Measurements from ENCODE around the gene BHLHE40. TPM values are rescaled to one million over a fixed set of nuclear protein-coding genes. Genes with fewer than 3 reads are reported as not detected.

BHLHE40 gene
- total RNA-seq, 4 donors from 2014 or later: 19.2 to 96.7 (median 45.3) TPM

DNA sequence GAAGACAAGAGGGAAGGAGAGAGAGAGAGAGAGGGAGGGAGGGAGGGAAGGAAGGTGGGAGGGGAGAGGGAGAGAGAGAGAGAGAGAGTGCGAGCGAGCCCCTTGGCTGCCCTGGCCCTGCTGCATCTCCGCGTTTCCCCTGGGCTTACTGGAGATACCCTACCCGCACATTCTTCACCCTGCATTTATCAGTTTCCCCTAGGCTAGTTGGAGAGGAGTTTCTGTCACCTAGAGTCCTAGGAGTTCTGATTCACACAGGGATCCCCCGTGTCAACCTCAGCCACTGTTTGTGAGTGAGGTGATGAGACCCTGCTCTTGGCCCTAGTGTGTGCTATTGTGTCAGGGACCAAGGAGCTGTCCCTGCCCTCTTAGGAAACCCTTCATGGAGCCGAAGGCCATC, 18.7 kb downstream of the BHLHE40 start:
- Histone ChIP-seq H3K27ac (no peak overlapping the region), H3K4me1 (peaks cover 14 to 30% of the 10 kb centered on the region in 2 donors), H3K4me3 (no peak overlapping the region), H3K27me3 (no peaks in the 10 kb centered on the region), H3K36me3 (no peaks in the 10 kb centered on the region), H3K9me3 (no peaks in the 10 kb centered on the region)
- ATAC-seq (no peak), DNase-seq (no peak)
- intact Hi-C loops (cut with DNase I; ENCODE audit: low total_unique reads): no loop called here
- TF ChIP-seq POLR2A (IDR thresholded peaks at IDR 0.05): no peak
- TF ChIP-seq, protein P1, sequence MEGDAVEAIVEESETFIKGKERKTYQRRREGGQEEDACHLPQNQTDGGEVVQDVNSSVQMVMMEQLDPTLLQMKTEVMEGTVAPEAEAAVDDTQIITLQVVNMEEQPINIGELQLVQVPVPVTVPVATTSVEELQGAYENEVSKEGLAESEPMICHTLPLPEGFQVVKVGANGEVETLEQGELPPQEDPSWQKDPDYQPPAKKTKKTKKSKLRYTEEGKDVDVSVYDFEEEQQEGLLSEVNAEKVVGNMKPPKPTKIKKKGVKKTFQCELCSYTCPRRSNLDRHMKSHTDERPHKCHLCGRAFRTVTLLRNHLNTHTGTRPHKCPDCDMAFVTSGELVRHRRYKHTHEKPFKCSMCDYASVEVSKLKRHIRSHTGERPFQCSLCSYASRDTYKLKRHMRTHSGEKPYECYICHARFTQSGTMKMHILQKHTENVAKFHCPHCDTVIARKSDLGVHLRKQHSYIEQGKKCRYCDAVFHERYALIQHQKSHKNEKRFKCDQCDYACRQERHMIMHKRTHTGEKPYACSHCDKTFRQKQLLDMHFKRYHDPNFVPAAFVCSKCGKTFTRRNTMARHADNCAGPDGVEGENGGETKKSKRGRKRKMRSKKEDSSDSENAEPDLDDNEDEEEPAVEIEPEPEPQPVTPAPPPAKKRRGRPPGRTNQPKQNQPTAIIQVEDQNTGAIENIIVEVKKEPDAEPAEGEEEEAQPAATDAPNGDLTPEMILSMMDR (IDR thresholded peaks at IDR 0.05 in 4 of 5, conservative IDR thresholded peaks at IDR 0.05 in 1 of 5): no peak
- in situ Hi-C loops (cut with MboI; ENCODE audit: low sequenced_read_pairs in 4 of 4): loop anchor here in 1 of 4 donors (25.0 kb wide), 1 partner anchor 189 kb away; the partner anchor contains the start of gene EDEM1

DNA sequence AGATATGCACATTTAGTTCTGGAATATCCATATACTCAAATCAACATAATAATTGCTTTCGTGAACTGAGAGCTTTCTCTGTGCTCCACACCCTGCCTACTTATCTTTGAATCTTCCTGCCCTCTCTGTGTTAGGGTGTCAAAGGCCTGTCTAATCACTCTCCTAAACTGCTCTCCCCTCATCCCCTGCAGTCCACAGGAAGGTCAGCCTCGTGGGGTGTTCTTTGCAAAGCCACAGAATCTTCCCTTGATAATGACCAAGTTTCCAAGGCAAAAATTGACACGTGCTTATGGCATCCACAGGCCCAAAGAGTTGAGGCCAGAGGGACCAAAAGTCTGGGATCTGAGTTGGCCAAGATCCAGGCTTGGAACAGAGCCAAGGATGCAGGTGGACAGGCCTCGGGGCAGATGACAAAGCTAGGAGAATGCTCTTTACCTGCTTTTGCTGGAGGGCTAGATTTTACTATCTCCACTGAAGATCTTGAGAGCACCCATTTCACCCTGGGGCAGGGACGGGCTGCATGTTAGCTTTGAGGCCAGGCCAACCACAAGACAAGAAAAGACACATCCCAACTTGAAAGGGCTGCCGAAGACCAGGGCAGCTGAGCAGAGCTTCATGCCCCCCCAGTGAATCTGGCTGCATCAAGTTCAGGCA, 20.4 kb downstream of the BHLHE40 start:
- no peak for DNase-seq
- intact Hi-C loops (cut with DNase I; ENCODE audit: low total_unique reads): no loop called here
- in situ Hi-C loops (cut with MboI; ENCODE audit: low sequenced_read_pairs in 4 of 4): loop anchor here in 1 of 4 donors (25.0 kb wide), 1 partner anchor 188 kb away; the partner anchor contains the start of gene EDEM1
- Histone ChIP-seq H3K4me3 (no peak overlapping the region), H3K9me3 (no peaks in the 10 kb centered on the region), H3K27ac (no peak overlapping the region), H3K36me3 (no peaks in the 10 kb centered on the region), H3K4me1 (peaks cover 11 to 16% of the 10 kb centered on the region in 2 donors), H3K27me3 (no peaks in the 10 kb centered on the region)
- TF ChIP-seq, protein P1 (IDR thresholded peaks at IDR 0.05 in 4 of 5, conservative IDR thresholded peaks at IDR 0.05 in 1 of 5): no peak
- no peak for TF ChIP-seq POLR2A (IDR thresholded peaks at IDR 0.05)
- ATAC-seq: no peak

DNA sequence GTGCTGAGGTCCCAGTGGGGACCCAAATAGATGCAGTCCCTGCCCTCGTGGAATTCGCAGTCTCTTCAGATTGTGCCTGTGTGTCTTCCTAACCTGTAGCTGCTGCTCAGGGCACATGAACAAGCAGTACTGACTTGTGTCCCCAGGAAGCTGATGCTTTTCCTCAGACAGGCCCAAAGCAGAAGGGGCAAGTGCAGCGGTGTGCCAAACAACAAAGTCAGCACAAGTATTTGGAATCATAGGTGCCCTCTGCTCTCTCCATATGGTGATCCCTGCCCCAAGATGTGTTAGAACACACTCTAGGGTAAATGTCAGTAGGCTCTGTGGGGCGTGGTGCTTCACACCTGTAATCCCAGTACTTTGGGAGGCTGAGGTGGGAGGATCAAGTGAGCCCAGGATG, 21.9 kb downstream of the BHLHE40 start:
- H3K4me3 ChIP-seq: no peak overlapping the region
- TF ChIP-seq, protein P1 (IDR thresholded peaks at IDR 0.05 in 4 of 5, conservative IDR thresholded peaks at IDR 0.05 in 1 of 5): no peak
- no peak for TF ChIP-seq POLR2A (IDR thresholded peaks at IDR 0.05)
- intact Hi-C loops (cut with DNase I; ENCODE audit: low total_unique reads): no loop called here
- ATAC-seq: no peak
- H3K4me1 ChIP-seq: peaks cover 0 to under 1% of the 10 kb centered on the region in 2 donors
- no peak overlapping the region for H3K27ac ChIP-seq
- DNase-seq: no peak
- H3K9me3 ChIP-seq: no peaks in the 10 kb centered on the region
- H3K36me3 ChIP-seq: no peaks in the 10 kb centered on the region
- H3K27me3 ChIP-seq: no peaks in the 10 kb centered on the region
- in situ Hi-C loops (cut with MboI; ENCODE audit: low sequenced_read_pairs in 4 of 4): no loop called here

DNA sequence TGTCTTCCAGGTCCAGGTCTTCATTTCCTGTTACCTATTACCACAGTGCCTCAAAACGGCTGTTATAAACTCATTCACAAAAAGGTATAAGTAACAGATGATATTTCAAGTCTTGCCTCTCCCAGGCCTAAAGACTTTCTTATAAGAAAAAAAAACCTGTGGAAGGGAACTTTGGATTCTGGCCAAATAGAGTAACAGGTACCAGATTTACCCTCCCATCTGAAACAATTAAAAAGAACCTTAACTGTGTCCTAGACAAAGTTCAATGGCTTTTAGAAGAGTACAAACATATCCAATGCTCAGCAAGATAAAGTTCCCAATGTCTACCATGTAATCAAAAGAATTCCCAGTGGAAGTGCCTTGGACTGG, 22.6 kb downstream of the BHLHE40 start:
- Histone ChIP-seq H3K9me3 (no peaks in the 10 kb centered on the region), H3K27me3 (no peaks in the 10 kb centered on the region), H3K4me1 (no peaks in the 10 kb centered on the region), H3K27ac (no peak overlapping the region), H3K4me3 (no peak overlapping the region), H3K36me3 (no peaks in the 10 kb centered on the region)
- in situ Hi-C loops (cut with MboI; ENCODE audit: low sequenced_read_pairs in 4 of 4) (no loop called here), intact Hi-C loops (cut with DNase I; ENCODE audit: low total_unique reads) (no loop called here)
- DNase-seq (no peak), ATAC-seq (no peak)
- TF ChIP-seq, protein P1 (IDR thresholded peaks at IDR 0.05 in 4 of 5, conservative IDR thresholded peaks at IDR 0.05 in 1 of 5): no peak
- no peak for TF ChIP-seq POLR2A (IDR thresholded peaks at IDR 0.05)
